ENCODE measurements around the gene PNMA6F.
"Not testable (repeated sequence)": the region's sequence is repeated elsewhere in the genome, so short reads cannot be mapped to it uniquely, and the experiment has no call there.

Gene PNMA6F

DNA sequence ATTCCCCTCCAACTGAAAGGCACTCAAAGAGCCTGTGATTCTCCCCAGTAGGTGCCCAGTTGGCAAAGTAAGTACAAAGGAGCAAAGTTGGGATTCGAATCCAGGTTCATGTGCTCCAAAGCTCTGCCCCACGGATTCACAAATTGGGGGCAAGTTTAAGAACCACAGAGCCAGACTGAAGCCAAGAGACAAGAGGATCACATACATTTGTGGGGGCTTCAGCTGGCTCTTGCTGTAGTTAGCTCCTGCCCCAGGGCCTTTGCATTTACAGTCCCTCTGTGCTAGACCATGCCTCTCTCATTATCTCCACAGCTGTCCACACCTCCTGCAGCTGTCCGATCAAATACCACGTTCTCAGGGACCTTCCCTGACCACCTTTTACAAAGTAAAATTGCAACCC lies 18.8 kb downstream of the PNMA6F start:
- Histone ChIP-seq H4K20me1 (peaks cover 0 to 7% (median 0%) of the 10 kb centered on the region in 11 experiments; a peak in 4 of 22 replicates), H3K27me3 (peaks cover 96 to 100% (median 99%) of the 10 kb centered on the region in 11 experiments), H3K4me1 (peaks cover 0 to 14% (median 4%) of the 10 kb centered on the region in 10 experiments; a peak in 8 of 20 replicates), H3K27ac (no peak overlapping the region), H3K4me3 (no peak overlapping the region), H3K9me3 (replicated peaks in 1 of 11) (peaks cover 0 to 12% (median 0%) of the 10 kb centered on the region in 11 experiments; a peak in 1 of 22 replicates), H3K4me2 (no peak overlapping the region), H3K9ac (no peak overlapping the region), H3K36me3 (no peaks in the 10 kb centered on the region)
- no peak for TF ChIP-seq Cebpa-rat (IDR thresholded peaks at IDR 0.05)

DNA sequence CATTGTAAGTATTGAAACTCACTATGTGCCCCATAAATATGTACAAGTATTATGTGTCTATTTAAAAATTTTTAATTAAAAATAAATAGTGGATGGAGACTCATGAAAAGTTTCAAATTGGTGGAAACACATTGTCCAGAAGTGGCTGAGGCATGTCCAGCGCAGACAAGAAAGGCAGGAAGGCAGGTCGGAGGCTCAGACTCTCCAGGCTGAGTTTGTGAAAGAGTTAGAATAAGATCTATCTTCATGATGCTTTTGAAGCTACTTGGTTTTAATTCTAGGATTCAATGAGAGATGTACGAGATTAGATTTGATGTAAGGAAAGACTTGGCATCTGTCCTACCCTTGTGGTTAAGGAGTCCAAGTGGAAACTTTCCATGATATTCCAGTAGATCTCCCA lies 19.8 kb downstream of the PNMA6F start:
- H3K9me3 ChIP-seq (replicated peaks in 1 of 11), result peaks cover 0 to 12% (median 0%) of the 10 kb centered on the region in 11 experiments; a peak in 1 of 22 replicates
- peaks cover 0 to 14% (median 4%) of the 10 kb centered on the region in 10 experiments; a peak in 8 of 20 replicates for H3K4me1 ChIP-seq
- peaks cover 0 to 4% (median 0%) of the 10 kb centered on the region in 11 experiments; a peak in 4 of 22 replicates for H4K20me1 ChIP-seq
- H3K27me3 ChIP-seq, result peaks cover 96 to 100% (median 99%) of the 10 kb centered on the region in 11 experiments
- H3K9ac ChIP-seq, result no peak overlapping the region
- no peak overlapping the region for H3K27ac ChIP-seq
- H3K4me2 ChIP-seq, result no peak overlapping the region
- no peak overlapping the region for H3K4me3 ChIP-seq
- no peak for TF ChIP-seq Cebpa-rat (IDR thresholded peaks at IDR 0.05)
- no peaks in the 10 kb centered on the region for H3K36me3 ChIP-seq

DNA sequence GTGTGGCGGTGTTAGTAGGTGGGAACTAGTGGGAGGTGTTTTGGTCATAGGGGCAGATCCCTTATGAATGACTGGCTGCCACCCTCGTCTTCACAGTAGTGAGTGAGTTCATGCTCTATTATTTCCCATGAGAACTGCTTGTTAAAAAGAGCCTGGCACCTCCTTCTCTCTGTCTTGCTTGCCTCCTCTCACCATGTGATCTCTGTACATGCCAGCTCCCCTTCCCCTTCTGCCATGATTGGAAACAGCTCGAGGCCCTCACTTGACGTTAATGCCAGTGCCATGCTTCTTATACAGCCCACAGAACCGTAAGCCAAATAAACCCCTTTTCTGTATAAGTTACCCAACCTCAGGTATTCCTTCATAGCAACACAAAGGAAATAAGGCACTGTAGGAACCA lies 21.7 kb downstream of the PNMA6F start:
- H3K4me3 ChIP-seq, result no peak overlapping the region
- H3K9ac ChIP-seq, result no peak overlapping the region
- TF ChIP-seq Cebpa-rat (IDR thresholded peaks at IDR 0.05), result no peak
- no peaks in the 10 kb centered on the region; a peak in 1 of 22 replicates for H4K20me1 ChIP-seq
- H3K27ac ChIP-seq, result no peak overlapping the region
- H3K4me2 ChIP-seq, result no peak overlapping the region
- peaks cover 0 to 14% (median 4%) of the 10 kb centered on the region in 10 experiments; a peak in 8 of 20 replicates for H3K4me1 ChIP-seq
- H3K9me3 ChIP-seq (replicated peaks in 1 of 11), result peaks cover 0 to 15% (median 0%) of the 10 kb centered on the region in 11 experiments; a peak in 1 of 22 replicates
- peaks cover 92 to 100% (median 98%) of the 10 kb centered on the region in 11 experiments for H3K27me3 ChIP-seq
- no peaks in the 10 kb centered on the region for H3K36me3 ChIP-seq

DNA sequence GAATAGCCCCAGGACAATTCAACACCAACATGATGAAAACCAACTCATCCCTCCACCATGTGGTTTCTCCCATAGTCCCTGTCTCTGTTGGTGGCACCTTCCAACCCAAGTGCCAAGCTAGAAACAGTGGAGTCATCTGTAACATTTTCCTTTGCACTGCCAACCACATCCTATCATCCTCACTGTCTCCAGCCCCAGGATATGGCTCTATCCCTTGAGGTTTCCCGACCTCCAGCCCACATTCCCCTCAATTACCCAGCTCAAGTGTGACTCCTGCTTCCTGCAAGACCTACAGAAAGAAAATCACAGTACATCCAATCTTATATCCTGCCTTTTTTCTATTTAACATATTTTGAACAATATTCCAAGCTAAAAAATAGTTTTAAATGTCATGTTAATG lies 24.2 kb downstream of the PNMA6F start:
- H4K20me1 ChIP-seq, result no peaks in the 10 kb centered on the region
- H3K27ac ChIP-seq, result no peak overlapping the region
- H3K9ac ChIP-seq, result no peak overlapping the region
- H3K4me1 ChIP-seq, result peaks cover 0 to 13% (median 9%) of the 10 kb centered on the region in 10 experiments; a peak in 12 of 20 replicates
- no peaks in the 10 kb centered on the region for H3K36me3 ChIP-seq
- no peak for TF ChIP-seq Cebpa-rat (IDR thresholded peaks at IDR 0.05)
- peaks cover 67 to 87% (median 84%) of the 10 kb centered on the region in 11 experiments for H3K27me3 ChIP-seq
- peaks cover 0 to 18% (median 3%) of the 10 kb centered on the region in 11 experiments; a peak in 8 of 22 replicates for H3K9me3 ChIP-seq (replicated peaks in 1 of 11)
- no peak overlapping the region for H3K4me3 ChIP-seq
- H3K4me2 ChIP-seq, result no peak overlapping the region

GRCh38 chrX:153293485-153294071 lies 28.0 kb downstream of the PNMA6F start:
- Histone ChIP-seq H3K9me3 (replicated peaks in 1 of 11) (peaks cover 0 to 13% (median 3%) of the 10 kb centered on the region in 11 experiments; a peak in 8 of 22 replicates), H3K4me2 (peak overlapping the region in 8 of 11 experiments; percentile 13 to 39 (median 26); a peak in 9 of 22 replicates), H3K27ac (peak overlapping the region in 3 of 11 experiments; percentile 11 to 52 (median 19); a peak in 4 of 22 replicates), H3K4me1 (peaks cover 0 to 13% (median 9%) of the 10 kb centered on the region in 10 experiments; a peak in 12 of 20 replicates), H3K27me3 (peaks cover 33 to 49% (median 47%) of the 10 kb centered on the region in 11 experiments)
- not testable (repeated sequence) for H3K9ac ChIP-seq, H3K4me3 ChIP-seq, H3K36me3 ChIP-seq, H4K20me1 ChIP-seq

DNA sequence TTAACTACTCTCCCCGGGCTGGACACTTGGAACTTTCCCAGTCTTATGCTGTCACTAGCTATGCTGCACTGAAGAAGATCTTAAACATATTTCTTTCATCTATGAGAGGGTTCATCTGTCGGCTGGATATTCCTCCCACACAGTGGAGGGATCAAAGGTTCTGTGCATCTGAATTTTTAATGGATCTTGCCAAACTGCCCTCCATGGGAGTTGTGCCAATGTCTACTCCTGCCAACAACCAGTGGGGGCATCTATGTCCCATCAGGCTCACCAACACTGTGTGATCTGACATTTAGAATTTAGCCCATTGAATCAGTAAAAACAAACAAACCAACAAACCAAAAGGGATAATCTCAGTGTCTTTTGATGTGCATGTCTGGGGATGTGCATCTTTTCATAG lies 32.8 kb downstream of the PNMA6F start:
- H3K36me3 ChIP-seq; H3K27ac ChIP-seq; H3K9me3 ChIP-seq (replicated peaks in 1 of 11); H3K4me1 ChIP-seq; H4K20me1 ChIP-seq; H3K9ac ChIP-seq; H3K4me2 ChIP-seq; H3K4me3 ChIP-seq; H3K27me3 ChIP-seq: not testable (repeated sequence)

GRCh38 chrX:153285678-153286077 lies 35.9 kb downstream of the PNMA6F start:
- H3K4me3 ChIP-seq; H3K4me1 ChIP-seq; H4K20me1 ChIP-seq; H3K4me2 ChIP-seq; H3K27ac ChIP-seq; H3K9ac ChIP-seq; H3K36me3 ChIP-seq; H3K9me3 ChIP-seq (replicated peaks in 1 of 11); H3K27me3 ChIP-seq: not testable (repeated sequence)

DNA sequence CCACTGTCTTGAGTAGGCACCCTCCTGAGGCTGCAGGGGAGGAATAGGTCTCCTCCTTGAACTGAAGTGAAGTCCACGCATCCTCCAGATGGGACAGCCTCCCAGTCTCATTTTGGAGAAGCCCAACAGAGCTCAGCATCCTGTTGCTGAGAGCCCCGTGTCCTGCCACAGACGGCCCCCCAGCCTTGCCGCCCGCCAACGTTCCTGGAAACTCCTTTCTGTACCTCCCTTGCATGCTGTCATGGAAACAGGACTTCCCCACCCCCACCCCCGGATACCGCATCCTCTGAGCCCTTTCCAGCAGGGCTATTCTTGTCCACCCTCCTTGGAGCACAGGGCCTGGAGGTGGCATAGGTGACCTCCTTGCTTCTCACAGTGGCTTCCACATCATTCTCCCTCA lies 37.6 kb downstream of the PNMA6F start:
- H3K27ac ChIP-seq; H3K36me3 ChIP-seq; H3K4me1 ChIP-seq; H3K27me3 ChIP-seq; H3K4me3 ChIP-seq; H3K9ac ChIP-seq; H4K20me1 ChIP-seq; H3K4me2 ChIP-seq; H3K9me3 ChIP-seq (replicated peaks in 1 of 11): not testable (repeated sequence)

- H3K4me2 ChIP-seq; H3K9ac ChIP-seq; H3K4me1 ChIP-seq; H4K20me1 ChIP-seq; H3K4me3 ChIP-seq; H3K27me3 ChIP-seq; H3K27ac ChIP-seq; H3K36me3 ChIP-seq; H3K9me3 ChIP-seq (replicated peaks in 1 of 11): not testable (repeated sequence)
These were observed 39.8 kb downstream of the PNMA6F start for GRCh38 chrX:153281784-153282183.

DNA sequence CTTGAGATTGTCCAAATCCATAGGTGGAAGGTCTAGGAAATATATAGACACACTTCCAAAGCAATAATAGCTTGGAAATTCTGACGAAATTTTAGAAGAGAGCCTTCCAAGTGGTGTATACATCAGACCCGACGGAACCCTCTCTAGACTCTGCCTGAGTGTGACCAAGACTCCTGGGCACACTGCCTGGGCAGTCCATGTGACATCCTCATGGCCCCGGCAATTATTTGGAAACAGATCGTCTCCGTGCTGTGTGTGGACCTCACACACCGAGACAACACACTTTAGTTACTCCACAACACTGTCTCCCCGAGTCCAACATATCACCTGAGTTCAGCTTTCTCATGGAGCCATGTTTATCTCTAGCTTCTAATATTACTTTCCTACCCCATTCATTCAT lies 42.3 kb downstream of the PNMA6F start:
- not testable (repeated sequence) for H3K4me2 ChIP-seq; H3K9me3 ChIP-seq (replicated peaks in 1 of 11); H3K27ac ChIP-seq; H3K9ac ChIP-seq; H3K36me3 ChIP-seq; H4K20me1 ChIP-seq; H3K4me3 ChIP-seq; H3K4me1 ChIP-seq; H3K27me3 ChIP-seq

DNA sequence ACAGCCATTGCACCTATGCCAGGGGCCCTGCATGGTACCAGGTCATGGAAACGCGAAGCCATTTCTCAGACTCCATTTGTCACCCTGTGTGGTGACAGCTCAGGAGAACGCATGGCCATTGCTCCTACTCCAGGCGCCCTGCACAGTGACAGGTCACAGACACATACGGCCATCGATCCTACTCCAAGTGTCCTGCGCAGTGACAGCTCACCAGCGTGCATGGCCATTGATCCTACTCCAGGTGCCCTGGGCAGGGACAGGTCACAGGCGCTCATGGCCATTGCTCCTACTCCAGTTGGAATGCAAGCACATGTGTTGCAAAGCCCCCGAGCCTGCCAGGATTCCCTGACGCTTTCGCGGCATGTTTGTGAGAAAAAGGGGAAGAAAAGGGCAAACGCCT lies 45.5 kb downstream of the PNMA6F start:
- H3K9ac ChIP-seq; H3K4me3 ChIP-seq; H3K36me3 ChIP-seq; H3K4me2 ChIP-seq; H3K27ac ChIP-seq; H3K4me1 ChIP-seq; H3K27me3 ChIP-seq; H4K20me1 ChIP-seq; H3K9me3 ChIP-seq (replicated peaks in 1 of 11): not testable (repeated sequence)

- not testable (repeated sequence) for H3K4me3 ChIP-seq; H3K9me3 ChIP-seq (replicated peaks in 1 of 11); H3K36me3 ChIP-seq; H4K20me1 ChIP-seq; H3K27me3 ChIP-seq; H3K4me2 ChIP-seq; H3K9ac ChIP-seq; H3K27ac ChIP-seq; H3K4me1 ChIP-seq
These were observed 46.1 kb downstream of the PNMA6F start for GRCh38 chrX:153275418-153275817.

DNA sequence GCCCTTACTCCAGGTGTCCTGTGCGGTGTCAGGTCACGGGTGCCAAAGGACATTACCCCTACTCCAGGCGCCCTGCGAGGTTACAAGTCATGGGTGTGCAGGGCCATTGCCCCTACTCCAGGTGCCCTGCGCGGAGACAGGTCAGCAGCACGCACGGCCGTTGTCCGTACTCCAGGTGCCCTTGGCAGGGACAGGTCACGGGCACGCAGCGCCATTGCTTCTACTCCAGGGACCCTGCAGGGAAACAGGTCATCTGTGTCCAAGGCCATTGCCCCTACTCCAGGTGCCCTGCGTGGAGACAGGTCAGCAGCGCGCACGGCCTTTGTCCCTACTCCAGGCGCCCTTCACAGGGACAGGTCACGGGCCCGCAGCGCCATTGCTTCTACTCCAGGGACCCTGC lies 49.0 kb downstream of the PNMA6F start:
- not testable (repeated sequence) for H3K4me2 ChIP-seq; H4K20me1 ChIP-seq; H3K4me1 ChIP-seq; H3K27me3 ChIP-seq; H3K9me3 ChIP-seq (replicated peaks in 1 of 11); H3K9ac ChIP-seq; H3K27ac ChIP-seq; H3K4me3 ChIP-seq; H3K36me3 ChIP-seq

GRCh38 chrX:153272070-153272469 lies 49.5 kb downstream of the PNMA6F start:
- H3K27ac ChIP-seq; H4K20me1 ChIP-seq; H3K4me1 ChIP-seq; H3K4me2 ChIP-seq; H3K36me3 ChIP-seq; H3K9me3 ChIP-seq (replicated peaks in 1 of 11); H3K9ac ChIP-seq; H3K27me3 ChIP-seq; H3K4me3 ChIP-seq: not testable (repeated sequence)
